ENCODE data around the gene RND3. TPM values are rescaled to one million over a fixed set of nuclear protein-coding genes. Genes with fewer than 3 reads are reported as not detected.

RND3 gene
- total and polyA plus RNA-seq, 9 of the 15 experiments (the other 6 are each of a cell fraction or from before 2014, with no cell fraction given) = 0.22 to 0.64 (median 0.29) TPM; not detected in 4

DNA sequence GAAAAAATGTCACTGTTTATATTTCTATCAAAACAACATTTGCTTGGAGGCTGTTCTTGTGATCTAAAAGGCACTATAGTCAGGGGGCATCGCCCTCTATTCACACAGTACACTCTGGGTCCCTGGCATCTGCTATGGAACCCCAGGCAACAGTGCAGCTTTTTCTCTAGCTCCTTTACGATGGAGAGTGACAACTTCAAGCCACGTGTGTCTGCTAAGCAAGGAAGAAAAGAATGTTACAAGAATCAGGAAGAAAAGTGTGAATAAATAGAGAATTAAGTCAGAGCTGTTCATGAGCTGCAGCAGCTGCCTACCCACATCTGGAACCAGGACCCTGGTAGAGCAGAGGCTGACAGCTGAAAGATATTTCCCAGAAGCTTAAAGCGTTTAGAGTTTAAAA is 11.2 kb downstream of the RND3 start (continued):
- no peak for TF ChIP-seq JUND (IDR thresholded peaks at IDR 0.05; ENCODE audit: borderline replicate concordance, low read depth, low read length)
- TF ChIP-seq JUND (tag; IDR thresholded peaks at IDR 0.05; ENCODE audit: borderline replicate concordance, low read depth, low read length) = no peak
- TF ChIP-seq ZNF311 (CRISPR knock-in tag; IDR thresholded peaks at IDR 0.05) = no peak
- TF ChIP-seq SMAD3 (CRISPR knock-in tag; conservative IDR thresholded peaks at IDR 0.05) = no peak
- TF ChIP-seq CBFB (CRISPR knock-in tag; IDR thresholded peaks at IDR 0.05) = no peak
- TF ChIP-seq EHMT2 (IDR thresholded peaks at IDR 0.05) = no peak
- no peak for TF ChIP-seq C11orf30 (IDR thresholded peaks at IDR 0.05; ENCODE audit: low read depth)
- TF ChIP-seq ZNF133 (CRISPR knock-in tag; IDR thresholded peaks at IDR 0.05) = no peak

DNA sequence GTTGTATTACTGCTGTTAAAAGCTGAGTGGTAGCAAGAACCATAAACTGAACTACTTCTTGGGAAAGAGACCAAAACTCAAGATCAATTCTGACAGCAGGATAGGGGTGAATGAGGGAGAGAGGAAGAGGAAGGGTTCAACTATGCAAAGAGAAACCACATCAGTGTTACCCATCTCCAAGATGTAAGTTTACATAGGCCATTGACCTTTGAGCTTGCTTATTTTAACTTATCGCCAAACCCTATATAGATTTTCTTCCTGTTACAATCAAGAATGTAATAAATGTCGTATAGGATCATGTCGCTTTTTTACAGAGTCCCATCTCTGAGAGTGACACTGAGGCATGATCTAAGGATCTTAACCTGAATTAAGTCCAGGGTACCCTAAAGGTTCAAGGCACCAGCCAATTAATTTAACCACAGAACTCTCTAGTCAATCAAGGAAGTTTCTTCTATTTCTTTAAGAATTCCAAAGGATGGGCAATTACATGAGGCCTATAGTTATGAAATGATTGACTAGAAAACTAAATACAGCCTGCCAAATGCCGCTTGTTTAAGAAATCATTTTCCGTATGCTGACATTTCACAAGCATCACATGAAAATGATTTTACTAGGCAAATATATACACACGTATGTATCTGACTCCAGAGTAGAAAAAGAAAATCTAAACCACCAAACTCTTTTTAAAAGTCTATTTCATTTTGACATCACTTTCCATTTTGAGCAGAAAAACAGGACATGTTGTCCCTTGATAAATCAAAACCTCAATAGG is 11.8 kb downstream of the RND3 start:
- no peak for FAIRE-seq
- H3K27ac ChIP-seq (ENCODE audit: extremely low read depth, low read depth, low read length) = no peak overlapping the region
- TF ChIP-seq ETS2 (tag; IDR thresholded peaks at IDR 0.05; ENCODE audit: borderline replicate concordance, poor library complexity, severe bottlenecking) = no peak
- no peak for TF ChIP-seq HDAC3 (IDR thresholded peaks at IDR 0.05; ENCODE audit: borderline replicate concordance, partially characterized antibody)
- no peak for TF ChIP-seq COPS2 (conservative IDR thresholded peaks at IDR 0.05)
- TF ChIP-seq, protein P1, sequence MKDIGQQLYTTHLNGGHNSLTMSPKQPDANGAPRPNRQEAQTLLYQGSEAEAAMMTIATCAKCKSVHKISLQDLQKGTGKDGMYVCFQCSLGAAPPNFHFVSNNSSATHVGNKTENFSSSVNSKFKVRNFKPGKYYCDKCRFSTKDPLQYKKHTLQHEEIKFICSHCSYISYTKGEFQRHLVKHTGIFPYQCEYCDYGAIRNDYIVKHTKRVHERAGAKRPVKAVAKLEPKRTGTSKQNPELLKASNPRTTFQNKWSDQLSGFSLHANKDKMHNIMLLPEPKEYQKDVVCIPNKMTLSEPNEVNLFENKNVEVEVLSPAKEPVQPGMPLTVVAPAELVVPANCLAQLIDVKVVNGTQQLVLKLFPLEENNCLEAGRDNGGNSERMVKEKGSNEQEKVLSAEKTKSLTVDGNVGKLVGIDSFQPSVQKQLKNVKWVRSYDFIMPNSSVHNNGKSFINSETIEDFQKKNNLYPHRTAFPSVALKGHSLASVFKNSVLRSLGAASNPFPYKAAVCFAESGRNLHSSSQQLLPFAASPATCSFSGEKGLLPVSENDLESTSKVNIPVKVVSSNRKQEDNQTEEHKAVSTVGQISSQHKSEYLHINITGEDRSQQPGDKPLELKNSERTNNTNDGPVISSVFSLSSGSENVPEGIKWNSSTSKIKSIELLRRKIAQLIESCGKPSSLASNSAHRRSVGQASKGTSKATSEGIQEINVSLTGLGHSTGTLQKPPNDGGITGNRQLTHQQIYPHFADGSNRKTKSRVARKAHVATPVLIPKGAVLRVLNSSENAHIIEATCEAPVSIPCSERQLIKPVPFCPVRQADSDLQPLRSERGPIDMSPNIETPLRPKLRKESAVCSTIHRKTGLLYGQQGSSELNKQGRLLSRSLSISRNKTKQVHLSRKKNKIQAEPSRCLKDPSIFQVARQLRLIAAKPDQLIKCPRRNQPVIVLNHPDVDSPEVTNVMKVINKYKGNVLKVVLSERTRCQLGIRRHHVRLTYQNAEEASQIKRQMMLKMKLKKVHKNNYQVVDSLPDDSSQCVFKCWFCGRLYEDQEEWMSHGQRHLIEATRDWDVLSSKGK (CRISPR knock-in tag; IDR thresholded peaks at IDR 0.05) = no peak
- no peak for TF ChIP-seq FOXK1 (CRISPR knock-in tag; IDR thresholded peaks at IDR 0.05; ENCODE audit: borderline replicate concordance)
- no peak for TF ChIP-seq GATA2 (CRISPR knock-in tag; IDR thresholded peaks at IDR 0.05)
- TF ChIP-seq, protein P2, sequence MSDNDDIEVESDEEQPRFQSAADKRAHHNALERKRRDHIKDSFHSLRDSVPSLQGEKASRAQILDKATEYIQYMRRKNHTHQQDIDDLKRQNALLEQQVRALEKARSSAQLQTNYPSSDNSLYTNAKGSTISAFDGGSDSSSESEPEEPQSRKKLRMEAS (CRISPR knock-in tag; IDR thresholded peaks at IDR 0.05) = no peak
- no peak for TF ChIP-seq NFYB (IDR thresholded peaks at IDR 0.05; ENCODE audit: extremely low read depth, insufficient read length)
- no peak for TF ChIP-seq CTBP1 (IDR thresholded peaks at IDR 0.05; ENCODE audit: borderline replicate concordance)

More for the DNA sequence above, 11.8 kb downstream of the RND3 start:
- H3K9ac ChIP-seq (ENCODE audit: insufficient read depth in 1 of 2, low read depth in 2 of 2, low read length in 2 of 2) = no peak overlapping the region
- no peak overlapping the region for H2AFZ ChIP-seq (ENCODE audit: low read depth, low read length)
- H4K20me1 ChIP-seq (replicated peaks; ENCODE audit: control insufficient read depth, insufficient read depth, low read length) = no peaks in the 10 kb centered on the region
- no peak overlapping the region for H3K4me2 ChIP-seq (ENCODE audit: insufficient read depth, low read length)
- no peaks in the 10 kb centered on the region for H3K27me3 ChIP-seq (ENCODE audit: control insufficient read depth in 2 of 2, insufficient read depth in 2 of 2, low read length in 2 of 2)
- POLR2A ChIA-PET = no interaction called here
- no peak for ATAC-seq
- CTCF ChIA-PET (ENCODE audit: low intra/inter-chr PET ratio) = no interaction called here
- DNase-seq (ENCODE audit: extremely low read depth in 1 of 4, low spot score in 3 of 4) = no peak
- H3K9me3 ChIP-seq (replicated peaks; ENCODE audit: control insufficient read depth, insufficient read depth, low read depth, low read length) = no peaks in the 10 kb centered on the region
- 1% methylated on average over 6 of the region's 6 CpGs for WGBS (ENCODE audit: insufficient coverage, low coverage, missing lambda C conversion rate)
- intact Hi-C loops (cut with micrococcal nuclease) = no loop called here
- H3K4me3 ChIP-seq = no peak overlapping the region
- in situ Hi-C loops (cut with MboI) = loop anchor here (25.0 kb wide), 1 partner anchor 863 kb away; no protein-coding TSS in a partner anchor
- no TSS peak for BruUV-seq (replicated peaks)
- H3K9me1 ChIP-seq (ENCODE audit: control insufficient read depth, insufficient read depth, low read length) = no peaks in the 10 kb centered on the region
- no peaks in the 10 kb centered on the region for H3K36me3 ChIP-seq (ENCODE audit: control insufficient read depth, insufficient read depth, low read length)
- H3K4me1 ChIP-seq (replicated peaks in 1 of 2; ENCODE audit: control insufficient read depth in 2 of 2, insufficient read depth in 2 of 2, low read length in 2 of 2) = no peaks in the 10 kb centered on the region
- no peaks in the 10 kb centered on the region for H3K79me2 ChIP-seq (ENCODE audit: control insufficient read depth, insufficient read depth, low read length)
